K562 (cell line): Measurements from ENCODE around the gene FAM50A.

Experiments used
- EP300 ChIP-seq: IDR thresholded peaks from 2 replicates; pipeline ENCODE4 v1.6.1; 2012; ENCODE audit warnings: low read length, improper control_type of control experiment
- HDAC6 ChIP-seq: IDR thresholded peaks from 2 replicates; pipeline ENCODE4 v1.6.1; 2012; ENCODE audit warnings: low read depth, mild to moderate bottlenecking, control low read depth, inconsistent platforms, low read length, moderate library complexity
- NR2C2 ChIP-seq, 2 experiments: fragments of 200-800 bp in 1 of 2; sonication (Bioruptor generic) in 1 of 2; sonication (generic) in 1 of 2; formaldehyde crosslinking in 1 of 2; IDR thresholded peaks; 2 replicates each; pipeline versions ENCODE4 v1.6.1 to v1.8.0; 2016 to 2022; ENCODE audit warnings: mild to moderate bottlenecking in 1 of 2, missing compliant biosample characterization in 1 of 2, missing genetic modification characterization in 1 of 2, missing genetic modification reagents in 1 of 2
- NRF1 ChIP-seq, 2 experiments: fragments of 450-650 bp; IDR thresholded peaks in 1 of 2; conservative IDR thresholded peaks in 1 of 2; 2 replicates each; pipeline ENCODE4 v1.6.1; 2014; ENCODE audit warnings: mild to moderate bottlenecking in 2 of 2
- POLR2AphosphoS5 ChIP-seq: IDR thresholded peaks from 2 replicates; pipeline ENCODE4 v1.6.1; 2011; ENCODE audit warnings: mild to moderate bottlenecking, low read depth, low read length, moderate library complexity; ENCODE audit not compliant: control insufficient read depth, insufficient read depth
- PTTG1 ChIP-seq: fragments of 450-650 bp; IDR thresholded peaks from 2 replicates; pipeline ENCODE4 v1.6.1; 2016; ENCODE audit warnings: low read depth, mild to moderate bottlenecking, missing genetic modification characterization, missing compliant biosample characterization
- RBM15 ChIP-seq: fragments of 200-400 bp; formaldehyde crosslinking; IDR thresholded peaks from 2 replicates; pipeline ENCODE4 v1.6.1; 2018; ENCODE audit warnings: mild to moderate bottlenecking, low read length, moderate library complexity; ENCODE audit not compliant: insufficient read depth
- SETDB1 ChIP-seq: IDR thresholded peaks from one replicate; pipeline ENCODE4 v1.6.1; 2012; ENCODE audit warnings: low read length, control low read depth, inconsistent platforms
- SMARCA4 ChIP-seq: fragments of 450-650 bp; IDR thresholded peaks from 2 replicates; pipeline ENCODE4 v1.6.1; 2016
- SMARCA5 ChIP-seq: fragments of 450-650 bp; IDR thresholded peaks from 2 replicates; pipeline ENCODE4 v1.6.1; 2016
- ZNF174 ChIP-seq: fragments of 250-450 bp; sonication (Bioruptor Pico); IDR thresholded peaks from 2 replicates; pipeline ENCODE4 v1.4.0; 2020; ENCODE audit warnings: mild to moderate bottlenecking
- TF ChIP-seq, protein P1 (sequence below), 3 experiments: IDR thresholded peaks in 2 of 3; conservative IDR thresholded peaks in 1 of 3; 2 replicates each; pipeline ENCODE4 v1.5.1; 2011 to 2012; ENCODE audit warnings: low read length in 3 of 3, mild to moderate bottlenecking in 3 of 3, control low read depth in 2 of 3, improper control_type of control experiment in 1 of 3, inconsistent platforms in 1 of 3, low read depth in 1 of 3, mixed read lengths in 1 of 3, moderate library complexity in 1 of 3; ENCODE audit not compliant: insufficient read depth in 2 of 3
- TF ChIP-seq, protein P2 (sequence below): fragments of 450-650 bp; IDR thresholded peaks from 2 replicates; pipeline ENCODE4 v1.6.1; 2017; ENCODE audit warnings: antibody characterized with exemption

DNA sequence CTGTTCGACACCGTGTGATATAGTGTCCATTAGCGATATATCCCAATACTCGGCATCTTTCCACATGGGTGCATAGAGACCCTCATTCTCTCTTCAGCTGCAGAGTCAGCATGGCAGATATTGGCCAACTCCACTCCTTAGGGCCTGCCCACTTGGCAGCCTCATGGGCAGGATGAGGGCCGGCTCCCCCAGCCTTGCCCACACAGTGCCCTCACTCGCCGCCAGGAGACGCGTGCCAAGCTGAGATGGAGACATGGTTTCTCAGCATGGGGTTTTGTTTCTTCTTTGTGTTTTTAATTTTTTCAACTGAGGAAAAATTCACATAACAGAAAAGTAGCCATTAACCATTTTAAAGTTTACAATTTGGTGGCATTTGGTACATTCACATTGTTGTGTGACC is 8.9 kb downstream of the FAM50A start:
- no peak for TF ChIP-seq SETDB1
- no peak for TF ChIP-seq EP300
- no peak for TF ChIP-seq PTTG1
- no peak for TF ChIP-seq NRF1 (conservative IDR thresholded peaks at IDR 0.05 in 1 of 2, IDR thresholded peaks at IDR 0.05 in 1 of 2)
- TF ChIP-seq SMARCA4 = no peak
- no peak for TF ChIP-seq POLR2AphosphoS5
- TF ChIP-seq RBM15 = no peak
- TF ChIP-seq, protein P1, sequence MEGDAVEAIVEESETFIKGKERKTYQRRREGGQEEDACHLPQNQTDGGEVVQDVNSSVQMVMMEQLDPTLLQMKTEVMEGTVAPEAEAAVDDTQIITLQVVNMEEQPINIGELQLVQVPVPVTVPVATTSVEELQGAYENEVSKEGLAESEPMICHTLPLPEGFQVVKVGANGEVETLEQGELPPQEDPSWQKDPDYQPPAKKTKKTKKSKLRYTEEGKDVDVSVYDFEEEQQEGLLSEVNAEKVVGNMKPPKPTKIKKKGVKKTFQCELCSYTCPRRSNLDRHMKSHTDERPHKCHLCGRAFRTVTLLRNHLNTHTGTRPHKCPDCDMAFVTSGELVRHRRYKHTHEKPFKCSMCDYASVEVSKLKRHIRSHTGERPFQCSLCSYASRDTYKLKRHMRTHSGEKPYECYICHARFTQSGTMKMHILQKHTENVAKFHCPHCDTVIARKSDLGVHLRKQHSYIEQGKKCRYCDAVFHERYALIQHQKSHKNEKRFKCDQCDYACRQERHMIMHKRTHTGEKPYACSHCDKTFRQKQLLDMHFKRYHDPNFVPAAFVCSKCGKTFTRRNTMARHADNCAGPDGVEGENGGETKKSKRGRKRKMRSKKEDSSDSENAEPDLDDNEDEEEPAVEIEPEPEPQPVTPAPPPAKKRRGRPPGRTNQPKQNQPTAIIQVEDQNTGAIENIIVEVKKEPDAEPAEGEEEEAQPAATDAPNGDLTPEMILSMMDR (IDR thresholded peaks at IDR 0.05 in 2 of 3, conservative IDR thresholded peaks at IDR 0.05 in 1 of 3; ENCODE audit: insufficient read depth in 2 of 3, low read depth in 1 of 3, low read length in 3 of 3) = no peak
- TF ChIP-seq, protein P2, sequence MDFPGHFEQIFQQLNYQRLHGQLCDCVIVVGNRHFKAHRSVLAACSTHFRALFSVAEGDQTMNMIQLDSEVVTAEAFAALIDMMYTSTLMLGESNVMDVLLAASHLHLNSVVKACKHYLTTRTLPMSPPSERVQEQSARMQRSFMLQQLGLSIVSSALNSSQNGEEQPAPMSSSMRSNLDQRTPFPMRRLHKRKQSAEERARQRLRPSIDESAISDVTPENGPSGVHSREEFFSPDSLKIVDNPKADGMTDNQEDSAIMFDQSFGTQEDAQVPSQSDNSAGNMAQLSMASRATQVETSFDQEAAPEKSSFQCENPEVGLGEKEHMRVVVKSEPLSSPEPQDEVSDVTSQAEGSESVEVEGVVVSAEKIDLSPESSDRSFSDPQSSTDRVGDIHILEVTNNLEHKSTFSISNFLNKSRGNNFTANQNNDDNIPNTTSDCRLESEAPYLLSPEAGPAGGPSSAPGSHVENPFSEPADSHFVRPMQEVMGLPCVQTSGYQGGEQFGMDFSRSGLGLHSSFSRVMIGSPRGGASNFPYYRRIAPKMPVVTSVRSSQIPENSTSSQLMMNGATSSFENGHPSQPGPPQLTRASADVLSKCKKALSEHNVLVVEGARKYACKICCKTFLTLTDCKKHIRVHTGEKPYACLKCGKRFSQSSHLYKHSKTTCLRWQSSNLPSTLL = no peak
- no peak for TF ChIP-seq NR2C2 (CRISPR knock-in tag; IDR thresholded peaks at IDR 0.05)
- TF ChIP-seq NR2C2 (tag; IDR thresholded peaks at IDR 0.05) = no peak
- no peak for TF ChIP-seq HDAC6
- no peak for TF ChIP-seq ZNF174 (CRISPR knock-in tag)
- TF ChIP-seq SMARCA5 = no peak
